ENCODE data around the gene NOX3. TPM values are rescaled to one million over a fixed set of nuclear protein-coding genes. Genes with fewer than 3 reads are reported as not detected.

NOX3 gene
- total and polyA plus RNA-seq, 7 donors: not detected

- Histone ChIP-seq H3K27me3 (ENCODE audit: insufficient read depth in 3 of 3, low read length in 2 of 3) (no peaks in the 10 kb centered on the region), H3K27ac (no peak overlapping the region), H3K4me3 (no peak overlapping the region), H3K4me1 (no peaks in the 10 kb centered on the region), H3K9me3 (no peaks in the 10 kb centered on the region), H3K36me3 (ENCODE audit: insufficient read depth in 1 of 2, low read depth in 1 of 2) (no peaks in the 10 kb centered on the region)
- TF ChIP-seq CTCF (IDR thresholded peaks at IDR 0.05): no peak
- no peak for DNase-seq
- intact Hi-C loops (cut with DNase I): no loop called here
- no peak for ATAC-seq
Observed at GRCh38 chr6:155388591-155388990, 67.0 kb downstream of the NOX3 start.

GRCh38 chr6:155387481-155387880 lies 68.2 kb downstream of the NOX3 start:
- TF ChIP-seq CTCF (IDR thresholded peaks at IDR 0.05): no peak
- intact Hi-C loops (cut with DNase I): no loop called here
- no peak for ATAC-seq
- Histone ChIP-seq H3K4me3 (no peak overlapping the region), H3K36me3 (ENCODE audit: insufficient read depth in 1 of 2, low read depth in 1 of 2) (no peaks in the 10 kb centered on the region), H3K4me1 (no peaks in the 10 kb centered on the region), H3K9me3 (no peaks in the 10 kb centered on the region), H3K27ac (no peak overlapping the region), H3K27me3 (ENCODE audit: insufficient read depth in 3 of 3, low read length in 2 of 3) (no peaks in the 10 kb centered on the region)
- WGBS, 3 donors: 53 to 78% (median 55%) methylated on average over 2 of the region's 2 CpGs
- DNase-seq: no peak

DNA sequence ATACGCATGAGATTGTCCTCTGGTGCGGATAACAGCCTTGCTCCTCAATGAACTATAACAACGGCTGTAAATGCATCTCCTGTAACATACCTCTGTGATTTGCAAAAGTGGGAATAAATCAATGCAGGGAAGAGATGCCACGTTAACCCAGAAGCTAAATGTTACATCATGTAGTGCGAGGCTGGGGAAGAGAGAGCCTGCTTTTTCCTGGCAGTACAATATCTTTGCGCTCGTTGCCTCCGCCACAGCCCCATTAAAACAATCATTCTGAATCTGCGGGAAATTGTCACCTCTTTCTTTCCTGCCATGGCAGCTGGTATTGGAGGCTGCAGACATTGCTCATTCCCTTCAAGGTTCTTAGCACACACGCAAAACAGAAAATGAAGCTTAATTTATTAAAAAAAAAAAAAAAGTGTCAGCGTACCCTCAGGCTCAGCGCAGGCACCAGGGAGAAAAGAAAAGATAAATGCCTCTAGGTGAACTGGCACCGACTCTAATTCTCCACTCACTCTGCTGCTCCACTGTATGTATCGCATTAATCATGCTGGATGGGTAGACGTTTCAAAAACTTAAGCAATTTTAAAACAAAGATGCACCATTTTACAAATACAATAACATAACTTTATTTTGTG lies 71.2 kb downstream of the NOX3 start:
- DNase-seq (no peak), ATAC-seq (no peak)
- intact Hi-C loops (cut with DNase I): no loop called here
- Histone ChIP-seq H3K27ac (no peak overlapping the region), H3K4me3 (no peak overlapping the region), H3K4me1 (no peaks in the 10 kb centered on the region), H3K36me3 (ENCODE audit: insufficient read depth in 1 of 2, low read depth in 1 of 2) (no peaks in the 10 kb centered on the region), H3K27me3 (ENCODE audit: insufficient read depth in 3 of 3, low read length in 2 of 3) (no peaks in the 10 kb centered on the region), H3K9me3 (no peaks in the 10 kb centered on the region)
- 83 to 86% (median 85%) methylated on average over 15 of the region's 15 CpGs for WGBS, 3 donors
- no peak for TF ChIP-seq CTCF (IDR thresholded peaks at IDR 0.05)

DNA sequence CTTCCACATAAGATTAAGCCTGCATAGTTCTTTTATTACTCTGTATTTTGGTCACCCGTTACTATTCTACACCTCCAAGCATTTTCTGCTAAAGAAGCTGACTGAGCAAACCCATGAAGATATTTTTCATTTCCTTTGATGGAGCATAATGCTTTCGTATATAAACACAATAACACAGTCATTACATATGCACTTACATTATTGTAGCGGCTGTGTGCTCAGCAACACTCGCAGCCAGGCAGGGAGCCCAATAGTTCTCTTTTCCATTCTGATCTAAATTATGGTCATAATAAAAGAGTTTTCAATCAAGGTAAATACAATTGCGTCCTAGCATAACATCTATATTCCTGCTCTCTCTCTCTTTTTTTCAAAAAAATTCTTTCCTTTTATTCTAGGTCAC lies 71.7 kb downstream of the NOX3 start:
- ATAC-seq: no peak
- H3K36me3 ChIP-seq (ENCODE audit: insufficient read depth in 1 of 2, low read depth in 1 of 2): no peaks in the 10 kb centered on the region
- intact Hi-C loops (cut with DNase I): no loop called here
- no peak overlapping the region for H3K27ac ChIP-seq
- H3K27me3 ChIP-seq (ENCODE audit: insufficient read depth in 3 of 3, low read length in 2 of 3): no peaks in the 10 kb centered on the region
- WGBS, 3 donors: 88 to 91% (median 90%) methylated on average over 5 of the region's 5 CpGs
- H3K4me3 ChIP-seq: no peak overlapping the region
- no peak for DNase-seq
- no peaks in the 10 kb centered on the region for H3K4me1 ChIP-seq
- no peak for TF ChIP-seq CTCF (IDR thresholded peaks at IDR 0.05)
- no peaks in the 10 kb centered on the region for H3K9me3 ChIP-seq

- no peak for DNase-seq
- ATAC-seq: no peak
- TF ChIP-seq CTCF (IDR thresholded peaks at IDR 0.05): no peak
- 72 to 79% (median 77%) methylated on average over 3 of the region's 3 CpGs for WGBS, 3 donors
- Histone ChIP-seq H3K27ac (no peak overlapping the region), H3K4me3 (no peak overlapping the region), H3K4me1 (no peaks in the 10 kb centered on the region), H3K36me3 (ENCODE audit: insufficient read depth in 1 of 2, low read depth in 1 of 2) (no peaks in the 10 kb centered on the region), H3K9me3 (no peaks in the 10 kb centered on the region), H3K27me3 (ENCODE audit: insufficient read depth in 3 of 3, low read length in 2 of 3) (no peaks in the 10 kb centered on the region)
- intact Hi-C loops (cut with DNase I): no loop called here
Observed at GRCh38 chr6:155382338-155382685, 73.3 kb downstream of the NOX3 start.
